ENCODE measurements around the gene DDX10.

- no peak for TF ChIP-seq CTCF (IDR thresholded peaks at IDR 0.05; ENCODE audit: low read depth, low read length)
- TF ChIP-seq POLR2A (IDR thresholded peaks at IDR 0.05; ENCODE audit: extremely low read depth, insufficient read length), result no peak
- TF ChIP-seq, protein P1, sequence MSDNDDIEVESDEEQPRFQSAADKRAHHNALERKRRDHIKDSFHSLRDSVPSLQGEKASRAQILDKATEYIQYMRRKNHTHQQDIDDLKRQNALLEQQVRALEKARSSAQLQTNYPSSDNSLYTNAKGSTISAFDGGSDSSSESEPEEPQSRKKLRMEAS (IDR thresholded peaks at IDR 0.05; ENCODE audit: low read depth, low read length), result no peak
- no peak for TF ChIP-seq MYC (IDR thresholded peaks at IDR 0.05; ENCODE audit: low read depth, low read length)
These were observed 139.6 kb downstream of the DDX10 start for GRCh38 chr11:108804511-108804910.

Data from NB4 (cell line).